T-helper 2 cell (primary cell): ENCODE data around the gene PLXDC2.

Experiments
- DNase-seq, 5 experiments: peaks; one replicate each; pipeline versions ENCODE4 v3.0.0 to v3.0.0-alpha.2; 2012 to 2022

The PLXDC2 gene

DNA sequence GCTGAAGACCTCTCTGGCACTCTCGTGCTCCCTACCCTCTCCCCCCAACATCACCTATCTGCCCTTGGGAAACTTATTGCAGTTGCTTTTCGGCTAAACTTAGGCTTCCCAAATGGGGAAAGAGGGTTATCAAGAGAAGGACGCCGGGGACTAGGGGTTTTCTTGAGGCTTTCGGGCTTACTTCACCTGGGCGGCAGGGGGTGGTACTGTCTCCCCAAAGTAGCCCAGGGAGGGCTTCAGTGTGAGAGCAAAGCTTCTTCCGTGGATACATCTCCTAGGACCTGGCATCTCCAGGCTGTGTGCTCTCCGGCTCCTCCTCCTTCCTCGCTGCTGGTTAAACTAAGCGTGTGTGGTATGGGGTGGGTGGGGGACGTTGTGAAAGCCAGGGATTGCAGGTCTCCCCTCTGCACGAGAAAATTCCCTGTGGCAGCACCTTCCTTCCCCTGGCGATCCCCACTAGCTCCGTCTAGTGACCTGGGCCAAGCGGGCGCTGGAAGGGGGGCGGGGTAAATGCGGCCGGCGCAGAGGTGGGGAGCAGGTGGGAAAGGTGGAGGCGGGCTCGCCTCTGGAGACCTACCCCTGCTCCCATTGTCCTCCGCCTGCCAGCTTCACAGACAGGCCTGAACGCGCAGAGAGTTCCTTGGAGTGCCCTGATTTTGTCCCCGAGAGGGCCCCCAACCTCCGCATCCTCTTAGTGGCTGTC, 1.1 kb downstream of the PLXDC2 start:
- no peak for DNase-seq

DNA sequence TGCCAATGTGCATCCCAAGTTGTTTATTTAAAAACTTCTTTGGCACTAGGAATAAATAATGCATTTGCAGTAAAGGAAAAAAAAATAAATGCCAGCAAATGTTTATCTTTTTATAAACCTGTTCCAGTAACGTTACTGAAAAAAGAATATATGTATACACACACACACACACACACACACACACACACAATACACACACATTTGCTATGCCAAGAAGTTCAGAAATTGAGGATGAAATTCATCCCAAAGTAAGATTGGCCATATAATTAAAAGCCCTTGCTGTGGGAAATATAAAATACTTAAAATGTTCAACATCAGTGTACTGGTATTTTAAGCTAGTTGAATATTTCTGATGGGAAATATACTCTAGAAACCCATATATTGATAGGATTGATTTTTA, 2.6 kb downstream of the PLXDC2 start:
- no peak for DNase-seq

DNA sequence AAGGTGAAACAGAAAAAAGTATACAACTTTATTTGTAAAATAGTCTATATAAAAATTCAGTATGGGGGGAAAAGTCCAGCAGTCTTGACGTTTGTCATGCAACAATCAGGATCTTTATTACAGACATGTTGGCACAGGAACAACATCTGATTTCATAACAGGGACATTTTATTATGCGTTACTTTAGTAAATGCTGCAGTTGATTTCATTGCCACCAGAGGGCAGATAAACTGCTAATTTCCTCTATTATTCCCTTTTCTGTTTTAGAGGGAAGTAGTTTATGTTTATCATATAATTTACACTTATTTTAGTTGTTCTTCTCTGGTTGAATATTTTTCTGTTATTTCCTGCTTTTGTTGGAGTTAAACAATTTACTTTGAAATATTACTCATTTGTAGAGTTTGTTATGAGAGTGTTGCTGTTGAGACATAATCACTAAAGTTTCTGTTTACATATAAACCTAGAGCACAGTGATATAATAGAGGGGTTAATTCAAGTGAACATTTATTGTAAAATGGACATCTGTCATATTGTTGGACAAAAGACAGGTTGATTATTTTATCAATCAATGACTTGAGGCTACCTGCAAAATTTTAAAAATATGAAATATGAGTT, 3.3 kb downstream of the PLXDC2 start:
- peak in 1 of 5 experiments; percentile 4 for DNase-seq

DNA sequence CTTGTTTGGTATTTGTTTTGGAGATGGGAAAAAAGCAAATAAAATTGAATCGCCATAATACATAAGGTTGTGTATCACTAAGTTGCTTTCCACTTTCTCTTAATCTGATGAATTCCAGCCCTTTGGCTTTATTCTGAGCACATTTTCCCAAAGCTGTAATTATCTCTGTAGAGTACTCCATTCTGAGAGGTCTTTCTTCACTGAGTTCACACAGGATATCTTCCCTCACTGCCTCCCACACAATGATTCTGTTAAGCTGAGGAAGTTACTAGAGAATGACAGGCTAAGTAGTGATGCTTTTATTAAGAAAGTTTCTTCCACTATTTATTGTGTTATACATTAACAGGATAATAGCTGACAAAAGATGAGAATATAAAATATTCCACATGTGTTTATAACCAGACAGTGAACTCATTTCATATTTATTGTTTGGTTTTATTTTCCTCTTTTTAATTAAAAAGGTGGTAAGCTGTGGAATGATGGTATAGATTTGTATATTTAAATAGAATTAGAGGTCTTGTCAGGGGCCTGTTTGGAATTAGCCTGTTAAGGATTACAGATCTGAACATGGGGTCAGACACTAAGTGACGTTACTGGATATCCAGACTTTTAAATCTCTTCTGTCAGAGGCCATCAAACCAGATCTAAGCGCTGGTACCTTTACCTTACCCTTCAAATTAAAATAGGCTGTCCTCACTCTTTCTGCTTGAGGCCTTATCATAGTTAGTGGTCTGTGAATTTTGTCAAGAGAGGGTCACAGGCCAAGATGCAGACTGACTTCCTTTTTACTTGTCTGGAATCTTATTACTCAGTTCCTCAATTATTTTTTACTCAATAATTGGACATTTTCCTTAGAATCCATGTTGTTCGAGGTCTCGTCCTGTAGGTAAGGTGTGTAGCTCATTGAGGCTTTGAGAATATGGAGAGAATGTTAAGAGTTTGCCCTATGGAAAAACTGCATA, 8.4 kb downstream of the PLXDC2 start:
- DNase-seq, result no peak

DNA sequence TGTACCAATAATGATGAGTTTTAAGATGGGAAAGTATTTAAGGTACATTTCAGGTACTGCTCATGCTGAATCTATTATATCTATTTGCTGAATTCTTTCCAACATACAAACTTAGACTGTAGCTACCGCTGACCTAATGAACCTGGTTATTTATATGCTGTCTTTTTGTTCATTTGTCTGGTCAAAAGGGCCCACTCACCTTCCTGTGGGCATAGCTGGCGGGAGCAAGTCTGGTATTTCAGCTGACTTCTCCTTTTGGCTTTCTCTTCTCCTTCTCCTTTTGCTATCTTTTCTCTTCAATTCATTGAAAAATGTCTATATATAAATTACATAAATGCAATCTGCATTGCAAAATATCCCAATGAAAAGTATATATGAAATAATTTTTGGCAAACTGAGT, 9.5 kb downstream of the PLXDC2 start:
- no peak for DNase-seq

DNA sequence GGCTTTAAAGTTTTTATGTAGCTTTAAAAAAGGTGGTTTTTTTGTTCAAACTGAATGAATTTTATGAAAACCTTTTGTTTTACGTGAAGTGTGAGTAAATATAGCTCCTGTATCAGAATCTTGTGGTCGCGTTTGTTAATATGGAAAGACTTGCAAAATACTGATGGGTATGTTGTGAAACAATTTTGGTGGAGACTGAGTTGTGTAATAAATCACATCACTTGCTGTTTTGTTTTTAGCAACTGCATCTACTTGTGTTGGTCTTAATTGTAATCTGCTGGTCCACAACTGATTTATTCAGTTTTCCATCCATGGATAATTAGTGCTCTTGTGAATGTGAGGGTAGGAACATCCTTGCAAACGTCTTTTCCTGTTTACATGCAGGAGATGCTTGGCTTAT, 10.5 kb downstream of the PLXDC2 start:
- no peak for DNase-seq

DNA sequence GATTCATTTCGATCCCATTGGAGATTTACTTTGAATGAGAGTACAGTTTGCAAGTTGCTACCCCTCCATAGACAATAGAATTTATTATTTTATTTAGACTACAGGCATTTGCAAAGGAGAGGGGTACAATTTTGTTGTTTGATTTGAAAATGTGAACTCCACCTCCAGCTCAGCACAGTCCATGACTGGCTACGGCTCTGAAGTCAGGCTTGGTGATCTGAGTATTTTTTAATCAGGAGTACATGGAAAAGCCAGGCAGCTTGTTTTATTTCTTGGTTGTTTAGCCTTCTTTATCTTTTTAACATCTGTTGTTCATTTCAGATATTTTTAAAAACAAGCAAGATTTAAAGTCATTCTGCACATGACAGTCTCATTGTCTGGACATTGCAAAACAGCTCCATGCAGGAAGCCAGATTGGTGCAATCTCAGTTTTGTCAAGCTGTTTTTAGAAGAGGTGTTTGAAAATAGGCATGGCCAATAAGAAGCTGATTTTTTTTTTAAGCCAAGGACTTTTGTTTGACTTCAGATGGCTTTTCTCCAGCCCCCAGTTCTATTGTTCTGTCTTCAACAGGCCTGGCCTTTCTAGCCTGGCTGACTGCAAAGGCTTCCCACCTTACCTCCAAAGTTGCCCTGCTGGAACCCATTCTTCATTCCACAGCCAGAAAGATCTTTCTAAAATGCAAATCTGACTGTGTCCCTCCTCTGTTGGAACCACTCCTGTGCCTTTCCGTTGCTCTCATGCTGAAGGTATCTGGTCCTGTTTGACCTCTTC, 12.2 kb downstream of the PLXDC2 start:
- DNase-seq, result no peak

DNA sequence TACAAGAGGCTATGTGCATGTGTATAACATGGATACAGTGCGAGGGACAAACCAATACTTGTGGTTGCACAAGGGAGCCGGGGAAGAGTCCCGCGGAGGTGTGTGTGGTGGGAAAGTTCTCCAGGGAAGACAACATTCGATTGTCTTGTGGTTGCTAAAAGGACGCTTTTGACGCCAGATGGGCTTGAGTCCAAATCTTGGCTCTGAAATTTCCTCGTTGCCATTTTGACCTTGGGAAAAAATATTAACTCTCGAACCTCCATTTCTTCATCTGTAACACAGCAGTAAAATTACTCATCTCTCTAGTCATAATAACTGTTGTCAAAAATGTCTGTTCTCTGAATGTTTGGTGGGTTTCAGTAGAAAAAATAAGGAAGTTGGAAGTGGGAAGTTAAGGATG, 16.5 kb downstream of the PLXDC2 start:
- DNase-seq, result no peak

DNA sequence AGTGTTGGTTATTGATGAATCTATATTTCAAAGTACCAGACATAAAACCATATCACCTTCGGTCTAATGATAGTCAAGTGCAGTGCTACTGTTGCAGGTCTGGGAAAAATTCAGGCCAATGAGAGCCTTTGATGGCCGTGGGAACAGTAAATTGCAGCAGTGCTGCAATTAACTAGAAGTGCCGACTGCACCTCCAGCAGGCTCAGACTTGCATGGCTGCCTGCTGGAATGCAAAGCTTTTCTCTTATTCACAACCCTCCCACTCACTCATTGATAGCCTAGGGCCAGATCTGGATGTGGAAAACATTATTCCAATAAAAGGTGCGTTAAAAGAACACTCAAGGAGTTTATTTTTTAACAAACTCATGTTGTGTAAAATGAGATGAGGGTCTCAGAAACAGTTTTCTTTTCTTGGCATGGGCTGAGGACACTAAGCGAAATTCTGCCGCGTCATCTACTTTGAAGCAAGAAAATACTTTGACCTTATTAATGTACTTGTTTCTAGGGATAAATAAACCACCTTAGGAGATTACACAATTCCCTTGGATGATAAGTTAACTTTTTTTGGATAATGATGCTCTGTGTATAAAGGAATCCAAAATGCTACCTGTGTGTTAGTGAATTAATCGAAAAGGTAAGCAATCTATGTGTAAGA, 17.1 kb downstream of the PLXDC2 start:
- no peak for DNase-seq

DNA sequence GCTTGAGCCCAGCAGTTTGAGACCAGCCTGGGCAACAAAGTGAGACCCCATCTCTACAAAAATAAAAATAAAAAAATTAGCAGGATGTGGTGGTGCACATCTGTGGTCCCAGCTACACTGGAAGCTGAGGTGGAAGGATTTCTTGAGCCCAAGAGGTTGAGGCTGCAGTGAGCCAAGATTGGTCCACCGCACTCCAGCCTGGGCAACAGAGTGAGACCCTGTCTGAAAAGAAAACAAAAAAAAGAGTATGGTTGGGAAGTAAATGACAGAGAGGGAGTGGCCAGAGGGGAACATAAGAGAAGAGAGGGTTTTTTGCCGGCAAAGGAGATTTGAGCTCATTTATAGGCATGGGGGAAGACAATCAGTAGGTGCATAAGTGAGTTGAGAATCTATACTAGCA, 19.7 kb downstream of the PLXDC2 start:
- no peak for DNase-seq

DNA sequence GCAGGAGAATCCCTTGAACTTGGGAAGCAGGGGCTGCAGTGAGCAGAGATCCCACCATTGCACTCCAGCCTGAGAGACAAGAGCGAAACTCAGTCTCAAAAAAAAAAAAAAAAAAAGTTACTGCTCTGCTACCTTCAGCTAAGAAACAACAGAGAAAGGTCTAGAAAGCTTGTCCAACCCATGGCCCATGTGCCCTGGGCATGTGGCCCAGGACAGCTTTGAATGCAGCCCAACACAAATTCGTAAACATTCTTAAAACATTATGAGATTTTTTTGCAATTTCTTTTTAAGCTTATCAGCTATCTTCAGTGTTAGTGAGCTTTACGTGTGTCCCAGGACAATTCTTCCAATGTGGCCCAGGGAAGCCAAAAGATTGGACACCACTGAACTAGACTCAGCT, 22.9 kb downstream of the PLXDC2 start:
- DNase-seq, result no peak

DNA sequence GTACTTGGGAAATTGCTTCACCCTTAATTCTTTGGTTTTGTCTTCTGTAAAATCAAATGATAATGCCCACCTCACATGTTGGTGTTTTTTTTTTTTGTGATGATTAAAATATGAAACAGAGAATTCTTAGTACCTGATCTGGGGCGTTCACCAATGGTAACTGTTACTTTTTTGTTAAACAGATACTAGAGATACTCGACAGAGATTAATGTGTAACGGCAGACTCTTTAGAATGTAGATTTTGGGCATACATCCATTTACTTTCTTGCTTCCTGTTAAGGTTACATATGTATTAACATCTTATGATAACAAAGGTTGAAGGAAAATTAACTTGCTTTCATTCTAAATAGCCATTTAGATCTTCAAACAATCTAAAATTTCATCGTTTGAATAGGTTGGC, 23.3 kb downstream of the PLXDC2 start:
- no peak for DNase-seq

DNA sequence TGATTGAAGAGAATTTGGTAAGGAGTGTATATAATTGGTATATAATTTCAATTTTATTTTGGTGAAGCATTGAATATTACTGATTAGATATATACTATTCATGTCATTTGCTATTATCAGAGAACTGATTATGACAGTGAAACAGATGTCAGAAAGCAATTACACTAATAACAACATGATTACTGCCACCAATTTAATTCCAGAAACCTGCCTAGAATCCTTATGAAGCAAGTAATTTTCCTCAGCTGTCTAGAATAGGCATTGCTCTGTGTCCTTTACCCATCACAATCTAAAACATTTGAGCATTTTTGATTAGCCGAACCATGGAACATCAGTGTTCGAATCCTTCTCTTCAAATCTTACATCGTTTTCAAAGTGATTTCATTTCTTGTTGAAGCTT, 24.5 kb downstream of the PLXDC2 start:
- no peak for DNase-seq

DNA sequence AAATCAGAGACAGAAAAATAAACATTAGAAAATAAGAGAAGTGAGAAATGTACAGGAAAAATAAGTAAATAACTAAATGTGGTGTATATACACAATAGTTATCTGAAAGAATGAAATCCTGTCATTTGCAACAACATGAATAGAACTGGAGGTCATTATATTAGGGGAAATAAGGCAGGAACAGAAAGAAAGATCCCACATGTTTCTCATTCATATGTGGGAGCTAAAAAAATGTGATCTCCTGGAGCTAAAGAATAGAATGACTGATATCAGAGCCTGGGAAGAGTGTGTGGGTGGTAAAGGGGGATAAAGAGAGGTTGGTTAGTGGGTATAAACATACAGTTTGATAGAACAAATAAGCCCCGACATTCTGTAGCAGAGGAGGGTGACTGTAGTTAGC, 27.3 kb downstream of the PLXDC2 start:
- DNase-seq, result no peak

DNA sequence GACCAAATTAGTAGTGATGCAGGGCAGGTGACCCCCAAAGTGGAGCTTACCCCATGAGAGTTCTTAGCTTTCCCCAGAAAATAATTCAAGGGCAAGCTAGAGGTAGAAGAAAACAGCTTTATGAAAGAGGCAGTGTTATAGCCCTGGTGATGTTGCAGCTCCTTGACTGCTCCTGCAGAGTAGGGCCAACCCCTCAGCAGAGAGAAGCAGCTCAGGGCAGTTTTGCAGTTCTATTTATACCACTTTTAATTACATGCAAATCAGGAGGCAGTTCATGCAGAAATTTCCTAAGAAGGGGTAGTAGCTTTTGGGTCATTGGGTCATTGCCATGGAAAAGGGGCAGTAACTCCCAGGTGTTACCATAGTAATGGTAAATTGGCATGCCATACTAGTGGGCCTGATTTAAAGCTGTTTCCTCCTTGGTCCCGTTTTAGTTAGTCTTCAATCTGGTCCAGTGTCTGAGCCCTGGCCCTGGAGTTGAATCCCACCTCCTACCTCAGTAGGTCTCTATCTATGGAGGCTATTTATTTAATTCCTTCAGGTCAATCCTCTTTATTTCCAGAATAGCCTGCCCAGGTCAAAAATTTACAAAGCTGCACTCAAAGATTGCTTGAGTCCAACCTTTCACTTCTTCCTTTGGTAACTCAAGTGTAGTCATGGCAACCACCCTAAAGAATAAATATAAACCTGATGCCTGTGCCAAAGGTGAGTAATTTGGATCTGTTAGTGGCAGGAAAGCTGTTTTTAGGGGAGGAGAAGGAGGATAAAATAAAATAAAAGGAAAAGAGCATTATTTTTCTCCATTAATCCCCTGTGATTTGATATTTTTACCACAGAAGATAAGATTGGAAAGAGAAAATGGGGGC, 29.5 kb downstream of the PLXDC2 start:
- DNase-seq, result no peak

DNA sequence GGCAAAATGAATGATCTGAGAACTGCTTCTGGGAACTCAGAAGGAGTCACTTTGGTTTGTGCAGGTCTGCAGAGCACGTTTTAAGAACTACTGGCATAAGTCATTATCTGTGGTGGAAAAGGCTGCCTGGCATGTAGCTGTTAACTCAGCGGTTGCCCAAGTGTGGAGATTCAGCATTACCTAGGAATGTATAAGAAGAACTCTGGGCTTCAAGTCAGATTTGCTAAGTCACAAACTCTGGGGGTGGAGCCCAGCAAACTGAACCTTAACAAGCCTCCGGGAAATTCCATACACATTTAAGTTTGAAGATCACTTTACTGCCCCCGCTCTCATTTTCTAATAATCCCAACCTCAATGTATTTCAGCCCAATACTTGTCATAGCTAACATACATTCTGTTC, 31.1 kb downstream of the PLXDC2 start:
- no peak for DNase-seq

DNA sequence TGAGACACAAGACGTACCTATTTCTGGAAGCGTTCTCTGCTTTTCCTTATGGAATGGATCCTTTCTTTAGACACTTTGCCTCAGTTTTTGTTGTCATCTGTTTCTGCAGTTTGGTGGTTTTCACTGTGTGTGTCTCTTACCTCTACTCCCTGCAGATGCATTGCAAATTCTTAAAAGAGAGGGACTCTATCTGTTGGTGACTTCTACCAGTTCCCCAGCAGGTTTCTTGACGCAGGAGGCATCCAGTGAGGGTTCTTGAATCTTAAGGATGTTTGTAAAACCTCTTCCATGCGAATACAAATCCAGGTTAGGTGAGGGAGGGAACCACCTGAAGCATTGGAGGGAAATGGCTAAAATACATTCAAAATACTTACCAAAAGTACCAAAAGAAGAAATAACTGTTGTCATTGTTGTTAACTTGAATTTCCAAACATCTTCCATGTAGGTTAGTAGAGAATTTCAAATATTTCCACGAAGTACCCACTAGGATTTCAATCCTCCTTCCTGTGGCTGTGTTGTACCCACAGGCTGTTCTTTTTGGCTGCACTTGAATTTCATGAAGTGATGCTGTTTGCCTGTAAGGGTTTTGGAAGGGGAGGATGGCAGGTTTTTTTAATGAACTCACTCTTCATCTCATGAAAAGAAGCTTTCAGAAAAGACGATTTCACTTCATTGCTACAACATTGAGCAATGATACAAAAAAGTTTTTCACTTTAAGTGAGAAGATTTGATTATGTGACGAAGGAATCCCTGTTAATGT, 32.2 kb downstream of the PLXDC2 start:
- no peak for DNase-seq

DNA sequence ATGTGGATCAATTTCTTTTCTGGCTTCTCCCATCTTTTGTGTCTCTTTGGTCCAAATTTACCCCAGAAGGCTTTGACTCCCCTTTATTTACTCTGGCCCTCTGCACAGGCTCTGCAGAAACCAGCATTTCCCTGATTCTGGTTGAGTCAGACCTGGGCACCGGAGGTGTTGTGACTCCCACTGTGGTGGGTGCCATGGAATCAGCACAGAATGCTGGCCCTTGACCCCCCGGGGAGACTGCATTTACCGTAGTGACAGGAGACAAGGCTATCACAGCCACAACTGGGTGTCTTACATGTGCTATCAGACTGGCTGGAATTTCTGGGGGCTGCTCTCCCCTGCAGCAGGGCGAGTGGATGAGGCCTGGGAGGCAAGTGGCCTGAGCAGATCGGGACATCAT, 37.6 kb downstream of the PLXDC2 start:
- no peak for DNase-seq

DNA sequence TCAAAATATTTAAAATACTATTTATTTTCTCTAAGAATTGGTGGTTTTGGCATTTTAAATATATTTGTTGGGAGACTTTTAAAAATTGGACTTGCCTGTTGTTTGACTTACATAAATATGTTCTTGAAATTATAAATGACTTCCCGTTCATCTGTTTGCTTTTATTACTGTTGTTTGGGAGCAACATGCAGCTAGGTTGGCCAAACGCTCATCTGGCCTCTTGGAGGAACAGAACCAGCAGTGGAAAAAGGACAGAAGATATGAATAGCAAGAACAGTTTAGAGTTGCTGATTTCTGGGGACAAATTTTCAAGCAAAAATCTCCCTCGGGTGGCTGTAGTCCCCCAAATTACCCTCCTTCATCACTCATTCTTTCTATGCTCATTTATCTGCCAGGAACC, 41.6 kb downstream of the PLXDC2 start:
- DNase-seq, result no peak

DNA sequence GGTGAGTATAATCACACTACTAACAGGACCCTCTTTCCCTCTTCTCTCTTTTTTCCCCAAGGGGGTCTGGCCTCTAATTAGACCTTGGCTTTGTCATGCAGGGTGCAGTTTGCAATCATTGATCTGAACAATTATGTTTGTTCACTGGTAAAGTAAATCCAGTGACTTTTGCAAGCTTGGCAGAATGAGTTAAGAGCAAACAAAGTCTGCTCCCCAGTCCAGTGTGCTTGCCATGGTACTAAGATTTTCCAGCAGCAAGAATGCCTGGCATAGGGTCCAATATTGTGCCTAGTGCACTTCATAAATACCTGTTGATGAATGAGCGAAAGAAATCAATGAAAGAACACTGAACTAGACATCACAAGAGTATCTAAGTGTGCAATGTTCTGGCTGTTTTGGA, 43.9 kb downstream of the PLXDC2 start:
- DNase-seq, result no peak
